DND-41 (cell line): ENCODE measurements around the gene KIF13A.

Source experiments
- ATAC-seq: fragments of 200-7000 bp; cut with Tn5 transposase; 3 replicates; pipeline ENCODE4 v1.9.1; 2021; ENCODE audit warnings: low read depth; ENCODE audit not compliant: insufficient read depth
- DNase-seq: peaks from one replicate; pipeline ENCODE4 v3.0.0-alpha.2; 2020
- H2AFZ ChIP-seq: 2 replicates; pipeline ENCODE4 v1.6.0; 2012; ENCODE audit warnings: low read depth, low read length
- H3K27ac ChIP-seq: 2 replicates; pipeline ENCODE4 v1.5.1; 2012; ENCODE audit warnings: low read length, inconsistent platforms
- H3K27me3 ChIP-seq: fragments of 200-600 bp; sonication (generic); 2 replicates; pipeline ENCODE4 v1.6.0; 2012; ENCODE audit warnings: low read length, mild to moderate bottlenecking, inconsistent platforms; ENCODE audit not compliant: insufficient read depth, poor library complexity
- H3K36me3 ChIP-seq: 2 replicates; pipeline ENCODE4 v1.5.1; 2012; ENCODE audit warnings: low read length, inconsistent platforms; ENCODE audit not compliant: insufficient read depth
- H3K4me1 ChIP-seq: 2 replicates; pipeline ENCODE4 v1.5.1; 2012; ENCODE audit warnings: mild to moderate bottlenecking, low read length; ENCODE audit not compliant: insufficient read depth
- H3K4me2 ChIP-seq: 2 replicates; pipeline ENCODE4 v1.6.0; 2012; ENCODE audit warnings: mild to moderate bottlenecking, moderate library complexity, low read length, inconsistent platforms; ENCODE audit not compliant: insufficient read depth
- H3K4me3 ChIP-seq, 2 experiments: fragments of 200-600 bp in 1 of 2; shearing (Covaris generic) in 1 of 2; 2 replicates each; pipeline ENCODE4 v1.5.1; 2012 to 2016; ENCODE audit warnings: inconsistent platforms in 2 of 2, low read length in 2 of 2, mild to moderate bottlenecking in 2 of 2, low read depth in 1 of 2, moderate library complexity in 1 of 2
- H3K79me2 ChIP-seq: 2 replicates; pipeline ENCODE4 v1.6.0; 2012; ENCODE audit warnings: low read length, inconsistent platforms; ENCODE audit not compliant: insufficient read depth
- H3K9ac ChIP-seq: 2 replicates; pipeline ENCODE4 v1.6.0; 2012; ENCODE audit warnings: low read depth, mild to moderate bottlenecking, inconsistent platforms, low read length, moderate library complexity
- H3K9me3 ChIP-seq: 2 replicates; pipeline ENCODE4 v1.5.1; 2012; ENCODE audit warnings: low read length, moderate library complexity, mild to moderate bottlenecking, inconsistent platforms; ENCODE audit not compliant: insufficient read depth, severe bottlenecking
- H4K20me1 ChIP-seq: 2 replicates; pipeline ENCODE4 v1.6.0; 2012; ENCODE audit warnings: low read length; ENCODE audit not compliant: insufficient read depth
- CTCF ChIP-seq: IDR thresholded peaks from 2 replicates; pipeline ENCODE4 v1.5.1; 2012; ENCODE audit warnings: borderline replicate concordance, low read length, moderate library complexity, mild to moderate bottlenecking; ENCODE audit not compliant: poor library complexity, severe bottlenecking; ENCODE audit errors: extremely low read depth
- EZH2 ChIP-seq: IDR thresholded peaks from 3 replicates; pipeline ENCODE4 v1.6.1; 2012; ENCODE audit warnings: borderline replicate concordance, low read depth, mild to moderate bottlenecking, moderate library complexity, low read length, inconsistent platforms; ENCODE audit not compliant: severe bottlenecking

The KIF13A gene

DNA sequence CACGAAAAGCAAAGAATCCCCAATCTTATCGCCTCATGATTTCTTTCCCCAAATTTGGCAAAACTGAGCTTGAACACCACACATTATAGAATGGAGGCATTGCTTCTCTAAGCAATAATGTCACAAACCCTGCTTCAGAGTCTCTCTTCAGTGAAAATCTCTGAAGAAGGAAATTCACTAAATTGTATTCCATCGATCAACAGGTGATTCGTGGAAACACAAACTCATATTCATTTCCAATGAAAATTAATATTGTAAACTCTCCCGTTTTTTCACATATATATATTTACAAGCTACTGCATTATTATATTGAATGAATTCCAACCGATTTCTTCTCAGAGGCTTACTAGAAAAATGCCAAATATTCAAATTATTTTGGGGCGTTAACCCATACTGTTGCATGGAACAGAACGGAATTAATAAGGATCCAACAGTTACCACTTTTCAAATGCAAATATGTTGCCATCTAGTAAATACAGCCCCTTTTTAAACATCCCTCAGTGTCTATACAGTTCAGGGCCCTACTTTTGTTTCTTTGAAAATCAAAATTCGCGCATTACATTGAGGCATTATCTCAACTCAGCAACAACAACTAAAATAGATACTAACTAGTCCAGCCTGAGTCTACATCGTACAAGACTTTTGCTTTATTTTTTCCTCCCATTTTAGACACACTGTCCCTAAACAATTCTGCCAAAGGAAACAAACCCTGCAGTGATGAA lies 1.3 kb downstream of the KIF13A start:
- Histone ChIP-seq H2AFZ (no peak overlapping the region), H3K79me2 (no peaks in the 10 kb centered on the region), H3K4me1 (no peaks in the 10 kb centered on the region), H3K27ac (no peak overlapping the region), H3K9me3 (no peaks in the 10 kb centered on the region), H3K27me3 (no peaks in the 10 kb centered on the region), H3K4me2 (no peak overlapping the region), H3K4me3 (no peak overlapping the region), H3K36me3 (no peaks in the 10 kb centered on the region), H3K9ac (no peak overlapping the region), H4K20me1 (no peaks in the 10 kb centered on the region)
- ATAC-seq (no peak), DNase-seq (no peak)
- no peak for TF ChIP-seq CTCF
- no peak for TF ChIP-seq EZH2

DNA sequence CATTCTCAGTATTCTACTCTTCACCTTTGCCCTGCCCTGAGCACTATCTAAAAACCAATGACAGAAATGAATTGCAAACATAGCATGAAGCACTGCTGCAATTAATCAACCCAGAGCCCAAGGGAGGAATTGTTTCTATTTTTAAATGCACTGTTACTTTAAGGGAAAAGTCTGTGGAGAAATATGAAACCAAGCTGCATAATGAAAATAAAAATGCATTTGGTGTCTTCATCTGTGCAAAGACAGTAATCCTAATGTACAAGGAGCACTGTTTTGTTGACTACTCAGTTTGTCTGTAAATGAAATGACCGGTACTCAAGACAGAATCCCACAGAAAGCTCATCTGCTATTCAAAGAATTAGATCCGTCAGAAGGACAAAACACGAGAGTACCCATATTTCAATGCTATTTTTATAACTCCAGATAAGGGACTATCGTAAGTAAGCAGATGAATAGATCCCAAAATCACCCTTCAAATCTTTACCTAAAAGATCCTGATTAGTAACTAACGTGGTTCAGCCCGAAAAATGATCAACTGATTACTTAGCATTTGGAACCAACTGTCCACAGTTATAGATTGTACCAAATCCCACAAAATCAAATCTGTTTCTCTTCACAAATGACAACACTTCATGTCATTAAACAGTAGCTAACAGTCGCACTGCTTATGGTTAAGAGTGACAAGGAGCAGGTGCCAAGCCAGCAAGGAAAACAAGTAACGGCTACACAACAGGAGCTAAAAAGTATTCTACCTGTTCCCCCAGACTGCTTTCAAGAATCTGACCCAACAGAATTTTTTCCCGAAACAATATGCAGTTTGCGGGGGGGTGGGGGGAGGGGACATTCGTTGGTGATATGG lies 2.4 kb downstream of the KIF13A start:
- Histone ChIP-seq H3K4me3 (no peak overlapping the region), H3K27ac (no peak overlapping the region), H3K79me2 (no peaks in the 10 kb centered on the region), H4K20me1 (no peaks in the 10 kb centered on the region), H3K4me1 (no peaks in the 10 kb centered on the region), H3K27me3 (no peaks in the 10 kb centered on the region), H3K4me2 (no peak overlapping the region), H3K9ac (no peak overlapping the region), H3K36me3 (no peaks in the 10 kb centered on the region), H2AFZ (no peak overlapping the region), H3K9me3 (no peaks in the 10 kb centered on the region)
- ATAC-seq = no peak
- DNase-seq = no peak
- TF ChIP-seq CTCF (no peak), EZH2 (no peak)

GRCh38 chr6:17984399-17984798 lies 3.0 kb downstream of the KIF13A start:
- H3K9ac ChIP-seq = no peak overlapping the region
- H3K36me3 ChIP-seq = no peaks in the 10 kb centered on the region
- no peak overlapping the region for H2AFZ ChIP-seq
- no peak overlapping the region for H3K4me3 ChIP-seq
- no peaks in the 10 kb centered on the region for H3K4me1 ChIP-seq
- no peak overlapping the region for H3K27ac ChIP-seq
- no peaks in the 10 kb centered on the region for H3K79me2 ChIP-seq
- H3K9me3 ChIP-seq = no peaks in the 10 kb centered on the region
- no peak for ATAC-seq
- no peaks in the 10 kb centered on the region for H3K27me3 ChIP-seq
- H4K20me1 ChIP-seq = no peaks in the 10 kb centered on the region
- no peak for TF ChIP-seq EZH2
- no peak for TF ChIP-seq CTCF
- DNase-seq = no peak
- H3K4me2 ChIP-seq = no peak overlapping the region
